Fibroblast of gingiva (primary cell): ENCODE measurements around the gene ATOH8.

ENCODE experiments used
- DNase-seq: peaks from one replicate; pipeline ENCODE4 v3.0.0-alpha.2; 2011; ENCODE audit warnings: low read depth

Gene ATOH8

GRCh38 chr2:85718885-85719492 lies 34.8 kb upstream of the ATOH8 start:
- no peak for DNase-seq

GRCh38 chr2:85719609-85720240 lies 34.1 kb upstream of the ATOH8 start:
- DNase-seq = no peak

GRCh38 chr2:85720533-85720932 lies 33.3 kb upstream of the ATOH8 start:
- DNase-seq = no peak

- DNase-seq = no peak
Measured at GRCh38 chr2:85721641-85722040, 32.1 kb upstream of the ATOH8 start.

- no peak for DNase-seq
Measured at GRCh38 chr2:85722519-85722918, 31.3 kb upstream of the ATOH8 start.

- DNase-seq = peak; percentile 73
Measured at GRCh38 chr2:85723707-85724360, 30.0 kb upstream of the ATOH8 start.

GRCh38 chr2:85724731-85725181 lies 29.0 kb upstream of the ATOH8 start:
- no peak for DNase-seq

- DNase-seq = no peak
Measured at GRCh38 chr2:85725451-85725850, 28.3 kb upstream of the ATOH8 start.

- no peak for DNase-seq
Measured at GRCh38 chr2:85727798-85728197, 26.0 kb upstream of the ATOH8 start.

GRCh38 chr2:85728342-85728741 lies 25.4 kb upstream of the ATOH8 start:
- no peak for DNase-seq

- DNase-seq = peak; percentile 87
Measured at GRCh38 chr2:85728883-85729824, 24.6 kb upstream of the ATOH8 start.

- DNase-seq = no peak
Measured at GRCh38 chr2:85729825-85730510, 23.8 kb upstream of the ATOH8 start.

GRCh38 chr2:85730686-85731230 lies 23.0 kb upstream of the ATOH8 start:
- no peak for DNase-seq

- no peak for DNase-seq
Measured at GRCh38 chr2:85731606-85732005, 22.2 kb upstream of the ATOH8 start.

- peak; percentile 36 for DNase-seq
Measured at GRCh38 chr2:85732467-85733120, 21.2 kb upstream of the ATOH8 start.

GRCh38 chr2:85733121-85733960 lies 20.4 kb upstream of the ATOH8 start:
- peak; percentile 71 for DNase-seq

- DNase-seq = no peak
Measured at GRCh38 chr2:85734015-85734414, 19.8 kb upstream of the ATOH8 start.

GRCh38 chr2:85734942-85735608 lies 18.7 kb upstream of the ATOH8 start:
- no peak for DNase-seq

GRCh38 chr2:85735691-85736090 lies 18.1 kb upstream of the ATOH8 start:
- no peak for DNase-seq
